Ishikawa (cell line): ENCODE measurements around the gene DOCK1.

Experiments
- CEBPB ChIP-seq: IDR thresholded peaks from 2 replicates; pipeline ENCODE4 v1.6.1; 2012
- CREB1 ChIP-seq: IDR thresholded peaks from 2 replicates; pipeline ENCODE4 v1.6.1; 2012; ENCODE audit warnings: low read depth
- EGR1 ChIP-seq: IDR thresholded peaks from 2 replicates; pipeline ENCODE4 v1.6.1; 2012
- EP300 ChIP-seq: IDR thresholded peaks from 2 replicates; pipeline ENCODE4 v1.6.1; 2012; ENCODE audit warnings: borderline replicate concordance
- FOXM1 ChIP-seq: IDR thresholded peaks from 2 replicates; pipeline ENCODE4 v1.6.1; 2012; ENCODE audit warnings: low read depth, borderline replicate concordance
- MAX ChIP-seq: IDR thresholded peaks from 2 replicates; pipeline ENCODE4 v1.6.1; 2012
- NFIC ChIP-seq: IDR thresholded peaks from 2 replicates; pipeline ENCODE4 v1.6.1; 2012
- RAD21 ChIP-seq: IDR thresholded peaks from 2 replicates; pipeline ENCODE4 v1.6.1; 2012; ENCODE audit warnings: low read depth
- TAF1 ChIP-seq: IDR thresholded peaks from 2 replicates; pipeline ENCODE4 v1.6.1; 2012; ENCODE audit warnings: low read depth, mild to moderate bottlenecking
- TCF12 ChIP-seq: IDR thresholded peaks from 2 replicates; pipeline ENCODE4 v1.6.1; 2012; ENCODE audit warnings: low read depth
- TEAD4 ChIP-seq: IDR thresholded peaks from 2 replicates; pipeline ENCODE4 v1.6.1; 2012
- USF1 ChIP-seq: IDR thresholded peaks from 2 replicates; pipeline ENCODE4 v1.6.1; 2012
- YY1 ChIP-seq: IDR thresholded peaks from 2 replicates; pipeline ENCODE4 v1.6.1; 2012; ENCODE audit warnings: low read depth
- ZBTB7A ChIP-seq: IDR thresholded peaks from 2 replicates; pipeline ENCODE4 v1.6.1; 2012; ENCODE audit warnings: low read depth
- TF ChIP-seq, protein P1 (sequence below): IDR thresholded peaks from 2 replicates; pipeline ENCODE4 v1.6.1; 2012; ENCODE audit warnings: low read depth, mild to moderate bottlenecking

Gene DOCK1

DNA sequence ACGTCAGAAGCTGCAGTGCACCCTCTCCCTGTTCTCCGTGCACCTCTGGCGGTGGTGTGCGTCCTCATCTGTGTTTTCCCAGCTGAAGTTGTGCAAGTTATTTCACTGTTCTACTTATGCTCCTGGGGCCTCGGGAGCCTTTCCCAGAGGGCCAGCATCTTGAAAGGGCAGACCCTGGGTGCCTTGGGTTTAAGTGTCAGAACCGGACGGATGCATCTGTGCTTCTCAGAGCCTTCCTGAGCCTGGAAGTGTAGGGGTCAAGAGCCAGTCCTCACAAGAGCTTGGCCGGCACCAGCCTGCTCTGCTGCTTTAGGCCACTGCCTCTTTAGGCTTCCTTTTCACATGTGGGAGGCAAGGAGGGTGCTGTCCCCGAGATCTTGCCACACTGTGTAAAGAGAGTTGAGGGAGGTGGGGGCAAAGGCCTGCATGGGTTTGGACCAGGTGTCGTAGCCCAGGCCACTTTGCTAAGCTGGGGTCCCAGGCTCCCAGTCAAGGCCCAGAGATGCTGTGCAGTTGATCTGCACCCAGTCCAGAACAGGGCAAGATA, 515.0 kb downstream of the DOCK1 start:
- TF ChIP-seq USF1 = no peak
- no peak for TF ChIP-seq CEBPB
- TF ChIP-seq YY1 = no peak
- no peak for TF ChIP-seq MAX
- TF ChIP-seq NFIC = no peak
- TF ChIP-seq RAD21 = no peak
- no peak for TF ChIP-seq EGR1
- TF ChIP-seq ZBTB7A = no peak
- TF ChIP-seq CREB1 = no peak
- TF ChIP-seq TEAD4 = no peak
- no peak for TF ChIP-seq TCF12
- TF ChIP-seq, protein P1, sequence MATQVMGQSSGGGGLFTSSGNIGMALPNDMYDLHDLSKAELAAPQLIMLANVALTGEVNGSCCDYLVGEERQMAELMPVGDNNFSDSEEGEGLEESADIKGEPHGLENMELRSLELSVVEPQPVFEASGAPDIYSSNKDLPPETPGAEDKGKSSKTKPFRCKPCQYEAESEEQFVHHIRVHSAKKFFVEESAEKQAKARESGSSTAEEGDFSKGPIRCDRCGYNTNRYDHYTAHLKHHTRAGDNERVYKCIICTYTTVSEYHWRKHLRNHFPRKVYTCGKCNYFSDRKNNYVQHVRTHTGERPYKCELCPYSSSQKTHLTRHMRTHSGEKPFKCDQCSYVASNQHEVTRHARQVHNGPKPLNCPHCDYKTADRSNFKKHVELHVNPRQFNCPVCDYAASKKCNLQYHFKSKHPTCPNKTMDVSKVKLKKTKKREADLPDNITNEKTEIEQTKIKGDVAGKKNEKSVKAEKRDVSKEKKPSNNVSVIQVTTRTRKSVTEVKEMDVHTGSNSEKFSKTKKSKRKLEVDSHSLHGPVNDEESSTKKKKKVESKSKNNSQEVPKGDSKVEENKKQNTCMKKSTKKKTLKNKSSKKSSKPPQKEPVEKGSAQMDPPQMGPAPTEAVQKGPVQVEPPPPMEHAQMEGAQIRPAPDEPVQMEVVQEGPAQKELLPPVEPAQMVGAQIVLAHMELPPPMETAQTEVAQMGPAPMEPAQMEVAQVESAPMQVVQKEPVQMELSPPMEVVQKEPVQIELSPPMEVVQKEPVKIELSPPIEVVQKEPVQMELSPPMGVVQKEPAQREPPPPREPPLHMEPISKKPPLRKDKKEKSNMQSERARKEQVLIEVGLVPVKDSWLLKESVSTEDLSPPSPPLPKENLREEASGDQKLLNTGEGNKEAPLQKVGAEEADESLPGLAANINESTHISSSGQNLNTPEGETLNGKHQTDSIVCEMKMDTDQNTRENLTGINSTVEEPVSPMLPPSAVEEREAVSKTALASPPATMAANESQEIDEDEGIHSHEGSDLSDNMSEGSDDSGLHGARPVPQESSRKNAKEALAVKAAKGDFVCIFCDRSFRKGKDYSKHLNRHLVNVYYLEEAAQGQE = no peak
- TF ChIP-seq FOXM1 = no peak
- no peak for TF ChIP-seq EP300

- TF ChIP-seq CEBPB (no peak), TCF12 (no peak), MAX (no peak), RAD21 (no peak), ZBTB7A (no peak)
Observed at GRCh38 chr10:127423218-127423915, 518.1 kb downstream of the DOCK1 start.

DNA sequence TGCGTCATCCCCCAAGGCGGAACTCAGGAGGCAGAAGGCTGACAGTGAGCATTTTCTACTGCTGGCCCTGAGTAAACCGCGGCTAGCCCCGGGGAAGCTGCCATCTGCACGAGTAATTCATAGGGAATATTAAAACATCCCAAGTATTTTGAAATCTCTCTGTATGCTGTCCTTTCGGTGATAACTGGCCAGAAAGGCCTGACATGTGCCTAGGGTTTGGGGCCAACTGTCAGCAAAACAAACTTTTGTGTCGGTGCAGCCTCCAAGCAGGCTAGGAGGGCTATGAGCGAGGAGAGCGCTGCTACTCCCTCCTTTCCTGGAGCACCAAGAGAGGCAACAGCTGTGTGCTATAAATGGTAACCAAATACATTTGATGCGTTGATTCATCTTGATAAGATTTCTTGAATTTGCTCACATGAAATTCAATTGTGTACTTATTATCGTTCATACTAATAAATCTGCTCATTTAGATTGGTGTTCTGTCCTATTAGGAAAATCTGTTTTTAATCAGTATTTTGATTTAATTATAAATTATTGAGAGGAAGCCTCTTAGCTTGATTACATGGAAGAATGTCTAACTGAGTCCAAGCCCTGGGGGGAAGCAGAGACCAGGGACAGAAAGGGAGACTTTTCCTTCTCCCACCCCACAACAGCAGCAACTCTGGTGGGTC, 519.5 kb downstream of the DOCK1 start:
- TF ChIP-seq TEAD4 = no peak
- TF ChIP-seq MAX = no peak
- TF ChIP-seq FOXM1 = no peak
- TF ChIP-seq, protein P1 = no peak

DNA sequence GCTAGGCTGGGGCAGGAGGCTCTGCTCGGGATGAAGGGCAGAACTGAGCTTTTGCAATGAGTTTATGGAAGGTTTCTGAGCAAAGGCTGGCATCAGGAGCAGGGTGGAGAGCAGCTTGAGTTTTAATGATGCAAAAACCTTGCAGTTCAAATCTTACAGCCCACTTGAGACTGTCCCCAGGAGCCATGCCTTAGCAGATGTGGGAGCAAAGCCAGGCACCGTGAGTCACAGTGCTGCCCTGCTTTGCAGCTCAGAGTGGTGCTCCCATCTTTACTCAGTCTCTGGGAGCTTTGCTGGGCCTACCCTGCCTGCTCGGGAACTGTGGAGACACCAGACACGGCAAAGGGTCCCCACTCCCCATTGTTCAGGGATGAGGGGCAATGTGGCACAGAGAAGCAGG, 521.5 kb downstream of the DOCK1 start:
- no peak for TF ChIP-seq ZBTB7A
- no peak for TF ChIP-seq TEAD4
- no peak for TF ChIP-seq CREB1
- TF ChIP-seq TAF1 = no peak
- TF ChIP-seq, protein P1 = no peak
- no peak for TF ChIP-seq YY1
- TF ChIP-seq USF1 = no peak
- TF ChIP-seq EGR1 = no peak
- no peak for TF ChIP-seq FOXM1
- TF ChIP-seq EP300 = no peak
- TF ChIP-seq MAX = no peak
- no peak for TF ChIP-seq CEBPB
- no peak for TF ChIP-seq NFIC
- no peak for TF ChIP-seq TCF12
- TF ChIP-seq RAD21 = no peak
